Chondrocyte (in vitro differentiated cells): ENCODE measurements around the gene GALNT1. TPM values are rescaled to one million over a fixed set of nuclear protein-coding genes. Genes with fewer than 3 reads are reported as not detected.
A peak's percentile ranks its signal among the peaks of the same experiment; 100 is the strongest.

Experiments used
- DNase-seq: peaks from one replicate; pipeline ENCODE4 v3.0.0; 2021; ENCODE audit warnings: mixed read lengths, low spot score
- H3K27ac Mint-ChIP-seq: one replicate; pipeline ENCODE4 v1.8.0; 2021; ENCODE audit warnings: mild to moderate bottlenecking, moderate library complexity, mixed read lengths; ENCODE audit not compliant: unreplicated experiment
- H3K27me3 Mint-ChIP-seq: 2 replicates; pipeline ENCODE4 v1.8.0; 2021; ENCODE audit warnings: low read depth, mixed read lengths
- H3K36me3 Mint-ChIP-seq: 2 replicates; pipeline ENCODE4 v1.8.0; 2021; ENCODE audit warnings: low read depth, mixed read lengths
- H3K4me1 Mint-ChIP-seq: 2 replicates; pipeline ENCODE4 v1.8.0; 2021; ENCODE audit warnings: low read depth, mild to moderate bottlenecking, mixed read lengths
- H3K4me3 Mint-ChIP-seq: one replicate; pipeline ENCODE4 v1.8.0; 2021; ENCODE audit warnings: mild to moderate bottlenecking, moderate library complexity, mixed read lengths; ENCODE audit not compliant: unreplicated experiment
- H3K9me3 Mint-ChIP-seq: 2 replicates; pipeline ENCODE4 v1.8.0; 2021; ENCODE audit warnings: low read depth, mixed read lengths
- total RNA-seq: library from RNA; stranded (reverse); gene quantifications from 3 replicates; pipeline ENCODE4 v1.2.1, GENCODE V29; 2021
- TF ChIP-seq, protein P1 (sequence below): fragments of 200-600 bp; sonication (generic); IDR thresholded peaks from 2 replicates; pipeline ENCODE4 v1.5.0; 2021; ENCODE audit warnings: antibody characterized with exemption, mild to moderate bottlenecking, moderate library complexity

GALNT1 gene
- total RNA-seq, 1 donor from 2014 or later, result 228 TPM

DNA sequence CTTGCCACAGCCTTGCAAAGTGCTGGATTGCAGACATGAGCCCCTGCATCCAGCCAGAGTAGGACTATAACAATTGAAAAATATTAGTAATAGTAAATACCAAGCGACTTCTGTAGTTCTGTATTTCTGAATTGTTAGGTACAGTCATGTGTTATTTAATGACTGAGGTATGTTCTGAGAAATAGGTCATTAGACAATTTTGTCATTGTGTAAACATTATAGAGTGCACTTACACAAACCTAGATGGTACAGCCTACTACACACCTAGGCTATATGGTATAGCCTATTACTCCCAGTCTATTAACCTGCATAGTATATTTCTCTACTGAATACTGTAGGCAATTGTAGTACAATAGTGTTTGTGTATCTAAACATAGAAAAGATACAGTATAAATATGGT lies 92.1 kb downstream of the GALNT1 start:
- H3K4me3 Mint-ChIP-seq, result no peak overlapping the region
- DNase-seq, result no peak
- H3K4me1 Mint-ChIP-seq, result peaks cover 9% of the 10 kb centered on the region
- H3K27ac Mint-ChIP-seq, result no peak overlapping the region
- H3K36me3 Mint-ChIP-seq, result peaks cover 13% of the 10 kb centered on the region
- no peaks in the 10 kb centered on the region for H3K9me3 Mint-ChIP-seq
- TF ChIP-seq, protein P1, sequence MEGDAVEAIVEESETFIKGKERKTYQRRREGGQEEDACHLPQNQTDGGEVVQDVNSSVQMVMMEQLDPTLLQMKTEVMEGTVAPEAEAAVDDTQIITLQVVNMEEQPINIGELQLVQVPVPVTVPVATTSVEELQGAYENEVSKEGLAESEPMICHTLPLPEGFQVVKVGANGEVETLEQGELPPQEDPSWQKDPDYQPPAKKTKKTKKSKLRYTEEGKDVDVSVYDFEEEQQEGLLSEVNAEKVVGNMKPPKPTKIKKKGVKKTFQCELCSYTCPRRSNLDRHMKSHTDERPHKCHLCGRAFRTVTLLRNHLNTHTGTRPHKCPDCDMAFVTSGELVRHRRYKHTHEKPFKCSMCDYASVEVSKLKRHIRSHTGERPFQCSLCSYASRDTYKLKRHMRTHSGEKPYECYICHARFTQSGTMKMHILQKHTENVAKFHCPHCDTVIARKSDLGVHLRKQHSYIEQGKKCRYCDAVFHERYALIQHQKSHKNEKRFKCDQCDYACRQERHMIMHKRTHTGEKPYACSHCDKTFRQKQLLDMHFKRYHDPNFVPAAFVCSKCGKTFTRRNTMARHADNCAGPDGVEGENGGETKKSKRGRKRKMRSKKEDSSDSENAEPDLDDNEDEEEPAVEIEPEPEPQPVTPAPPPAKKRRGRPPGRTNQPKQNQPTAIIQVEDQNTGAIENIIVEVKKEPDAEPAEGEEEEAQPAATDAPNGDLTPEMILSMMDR, result no peak
- no peaks in the 10 kb centered on the region for H3K27me3 Mint-ChIP-seq

DNA sequence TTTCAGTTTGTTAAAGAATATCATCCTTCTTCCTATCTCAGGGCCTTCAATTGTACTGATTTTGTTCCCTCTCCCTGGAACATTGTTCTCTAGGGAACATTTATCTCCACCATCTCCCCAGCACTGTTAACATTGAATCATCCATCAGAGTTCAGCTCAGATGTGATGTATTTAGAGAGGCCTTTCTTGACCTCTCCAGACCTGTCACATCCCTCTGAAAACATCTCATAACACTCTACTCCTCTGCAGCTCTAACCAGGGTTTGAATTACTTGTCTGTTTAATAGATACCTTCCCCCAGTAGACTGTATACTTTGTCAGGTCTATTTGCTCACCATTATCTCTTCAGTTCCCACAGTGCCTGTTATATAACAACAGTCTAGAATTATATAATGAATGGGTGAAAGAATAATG lies 98.6 kb downstream of the GALNT1 start:
- Mint-ChIP-seq H3K4me3 (no peak overlapping the region), H3K4me1 (peaks cover 19% of the 10 kb centered on the region), H3K9me3 (no peaks in the 10 kb centered on the region), H3K27ac (no peak overlapping the region), H3K36me3 (peaks cover 23% of the 10 kb centered on the region), H3K27me3 (no peaks in the 10 kb centered on the region)
- no peak for DNase-seq
- TF ChIP-seq, protein P1, result no peak

DNA sequence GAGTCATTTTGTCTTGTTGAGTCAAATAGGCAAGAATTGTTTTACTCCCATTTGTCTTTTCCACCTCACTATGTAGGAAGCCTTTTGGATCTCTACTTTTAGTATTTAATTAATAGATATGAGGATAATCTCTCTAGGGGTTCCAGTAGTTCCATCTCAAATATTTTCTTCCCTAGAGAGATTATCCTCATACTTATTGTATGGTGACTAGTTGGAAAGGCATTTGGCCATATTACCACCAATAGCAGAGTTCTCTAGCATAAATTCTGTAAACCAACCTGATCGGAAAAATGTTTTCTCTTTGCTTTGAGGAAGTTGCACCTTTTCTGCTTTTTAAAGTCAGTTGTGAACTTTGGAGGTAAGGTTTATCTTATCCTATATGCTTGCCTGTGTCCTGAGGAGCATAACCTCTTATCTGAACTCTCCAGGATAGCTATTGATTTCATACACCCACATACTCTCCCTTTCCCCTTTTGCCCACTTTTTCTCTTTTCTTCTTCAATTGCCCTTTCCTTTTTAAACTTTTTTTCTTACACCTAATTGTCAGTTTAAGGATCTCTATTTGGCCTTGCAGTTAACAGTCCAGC lies 100.8 kb downstream of the GALNT1 start:
- no peaks in the 10 kb centered on the region for H3K27me3 Mint-ChIP-seq
- no peaks in the 10 kb centered on the region for H3K9me3 Mint-ChIP-seq
- H3K4me1 Mint-ChIP-seq, result peaks cover 19% of the 10 kb centered on the region
- H3K36me3 Mint-ChIP-seq, result peaks cover 26% of the 10 kb centered on the region
- DNase-seq, result no peak
- TF ChIP-seq, protein P1, result no peak
- H3K27ac Mint-ChIP-seq, result peak overlapping the region; percentile 63
- H3K4me3 Mint-ChIP-seq, result no peak overlapping the region

DNA sequence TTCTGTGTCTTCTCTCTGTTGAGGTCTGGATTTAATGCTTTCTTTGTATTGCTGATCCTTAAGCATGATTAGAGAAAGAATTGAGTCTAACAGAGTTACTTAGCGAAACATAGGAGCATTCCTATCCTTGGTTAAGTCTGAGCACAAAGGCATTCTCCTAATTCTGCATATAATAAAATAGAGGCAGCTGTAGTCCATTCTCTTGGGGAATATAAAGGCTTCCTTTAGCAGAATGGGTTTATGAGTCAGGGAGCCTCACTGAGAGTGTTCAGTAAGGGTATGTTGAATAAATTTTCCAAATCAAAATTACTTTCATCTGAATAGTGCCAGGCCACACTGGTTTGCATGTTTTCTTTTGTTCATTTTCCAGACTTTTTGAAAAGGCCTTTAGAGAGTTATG lies 101.5 kb downstream of the GALNT1 start:
- TF ChIP-seq, protein P1, result no peak
- H3K27me3 Mint-ChIP-seq, result no peaks in the 10 kb centered on the region

DNA sequence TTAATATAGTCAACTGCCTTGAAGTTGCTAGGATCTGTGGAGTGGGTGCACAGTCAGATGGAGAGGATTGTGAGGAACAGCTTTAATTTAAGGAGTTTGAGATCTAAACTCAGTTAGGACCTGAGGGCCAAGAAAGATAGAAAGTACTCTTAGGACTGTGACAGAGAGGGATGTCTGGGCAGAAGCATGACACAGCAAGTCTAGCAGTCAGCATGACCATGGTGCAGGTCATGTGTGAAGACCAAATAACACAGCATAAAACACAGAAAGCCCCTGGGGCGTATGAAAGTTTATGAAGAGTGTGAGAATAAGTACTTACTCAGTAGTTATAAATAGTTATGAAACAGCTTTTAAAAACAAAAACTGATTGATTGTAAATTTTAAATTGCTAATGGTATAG lies 107.2 kb downstream of the GALNT1 start:
- Mint-ChIP-seq H3K9me3 (no peaks in the 10 kb centered on the region), H3K27ac (peak overlapping the region; percentile 10), H3K27me3 (no peaks in the 10 kb centered on the region), H3K4me1 (peaks cover 12% of the 10 kb centered on the region), H3K36me3 (peaks cover 14% of the 10 kb centered on the region), H3K4me3 (no peak overlapping the region)
- DNase-seq, result no peak
- TF ChIP-seq, protein P1, result no peak

More for the DNA sequence above, 101.5 kb downstream of the GALNT1 start:
- Mint-ChIP-seq H3K9me3 (no peaks in the 10 kb centered on the region), H3K36me3 (peaks cover 26% of the 10 kb centered on the region), H3K4me1 (peaks cover 19% of the 10 kb centered on the region), H3K4me3 (no peak overlapping the region), H3K27ac (peak overlapping the region; percentile 63)
- DNase-seq, result no peak
